Measurements from ENCODE around the gene HMGCR.

- no peak for TF ChIP-seq EZH2phosphoT487 (IDR thresholded peaks at IDR 0.05; ENCODE audit: borderline replicate concordance, low read length)
- no peak for TF ChIP-seq CTCF (IDR thresholded peaks at IDR 0.05; ENCODE audit: low read depth, low read length, poor library complexity, severe bottlenecking)
Observed at GRCh38 chr5:75365740-75366139, 28.7 kb downstream of the HMGCR start.

Data from DOHH2 (cell line).